COR-L47 (cell line): ENCODE measurements around the gene RIPK4.

ENCODE experiments used
- DNase-seq: peaks from one replicate; lab custom pipeline; 2025; lab: John Stamatoyannopoulos, UW

RIPK4 gene

GRCh38 chr21:41753006-41753898 lies 13.6 kb downstream of the RIPK4 start:
- no peak for DNase-seq

- DNase-seq, result no peak
These were observed 14.6 kb downstream of the RIPK4 start for GRCh38 chr21:41752231-41752681.

DNA sequence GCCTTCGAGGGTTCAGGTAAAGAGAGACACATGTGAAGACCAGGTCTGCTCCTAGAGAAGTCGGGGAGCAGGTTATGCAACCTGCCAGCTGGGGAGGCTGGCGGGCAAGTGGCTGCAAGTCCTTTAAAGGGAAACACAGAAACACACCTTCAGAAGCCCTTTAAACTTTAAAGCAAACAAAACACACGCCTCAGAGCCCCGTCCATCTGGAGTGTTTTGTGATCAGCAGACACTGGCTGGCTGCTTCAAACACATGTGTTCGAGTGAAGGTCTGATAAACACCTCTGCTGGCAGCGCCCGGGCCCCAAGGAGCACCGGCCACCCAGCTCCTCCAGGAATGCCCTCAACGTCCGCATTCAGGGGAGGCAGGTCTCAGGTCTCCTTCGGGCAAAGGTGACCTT lies 15.2 kb downstream of the RIPK4 start:
- no peak for DNase-seq

DNA sequence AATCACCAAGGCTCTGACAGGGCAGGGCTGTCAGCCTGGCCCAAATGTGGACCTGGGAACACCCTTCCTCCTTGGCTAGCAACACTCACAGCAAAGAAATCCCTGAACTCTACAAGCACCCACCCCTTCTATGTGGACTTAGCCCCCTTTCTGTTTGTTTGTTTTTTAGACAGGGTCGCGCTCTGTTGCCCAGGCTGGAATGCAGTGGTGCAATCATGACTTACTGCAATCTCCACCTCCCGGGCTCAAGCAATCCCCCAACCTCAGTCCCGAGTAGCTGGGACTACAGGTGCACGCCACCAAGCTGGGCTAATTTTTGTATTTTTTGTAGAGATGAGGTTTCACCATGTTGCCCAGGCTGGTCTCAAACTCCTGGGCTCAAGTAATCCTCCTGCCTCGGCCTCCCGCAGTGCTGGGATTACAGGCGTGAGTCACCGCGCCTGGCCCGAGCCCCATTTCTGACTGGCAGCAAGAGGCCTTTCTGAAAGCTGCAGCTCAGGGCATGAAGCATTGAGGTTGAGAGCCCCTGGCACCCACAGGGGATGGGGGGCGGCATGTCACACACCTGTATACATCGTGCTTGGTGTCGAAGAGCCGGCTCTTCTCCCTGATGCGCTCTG lies 16.2 kb downstream of the RIPK4 start:
- no peak for DNase-seq

GRCh38 chr21:41750051-41750450 lies 16.8 kb downstream of the RIPK4 start:
- no peak for DNase-seq

DNA sequence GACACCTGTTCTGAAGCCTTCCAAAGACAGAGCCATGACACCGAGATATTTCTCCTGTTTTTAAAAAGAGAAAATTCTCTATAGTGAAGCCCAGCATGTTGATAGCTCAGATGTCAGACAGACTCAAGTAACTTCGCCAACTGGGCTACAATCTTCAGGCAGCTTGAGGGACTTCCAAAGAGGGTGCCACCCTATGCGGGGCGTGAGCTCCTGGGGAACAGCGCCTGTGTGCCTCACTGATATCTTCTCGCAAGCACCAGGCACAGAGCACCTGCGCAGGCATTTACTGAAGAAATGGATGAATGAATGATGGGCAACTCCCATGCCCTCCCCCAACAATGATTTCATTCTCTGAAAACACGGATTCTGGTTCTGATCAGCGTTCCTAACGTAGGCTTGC lies 17.6 kb downstream of the RIPK4 start:
- DNase-seq, result no peak

DNA sequence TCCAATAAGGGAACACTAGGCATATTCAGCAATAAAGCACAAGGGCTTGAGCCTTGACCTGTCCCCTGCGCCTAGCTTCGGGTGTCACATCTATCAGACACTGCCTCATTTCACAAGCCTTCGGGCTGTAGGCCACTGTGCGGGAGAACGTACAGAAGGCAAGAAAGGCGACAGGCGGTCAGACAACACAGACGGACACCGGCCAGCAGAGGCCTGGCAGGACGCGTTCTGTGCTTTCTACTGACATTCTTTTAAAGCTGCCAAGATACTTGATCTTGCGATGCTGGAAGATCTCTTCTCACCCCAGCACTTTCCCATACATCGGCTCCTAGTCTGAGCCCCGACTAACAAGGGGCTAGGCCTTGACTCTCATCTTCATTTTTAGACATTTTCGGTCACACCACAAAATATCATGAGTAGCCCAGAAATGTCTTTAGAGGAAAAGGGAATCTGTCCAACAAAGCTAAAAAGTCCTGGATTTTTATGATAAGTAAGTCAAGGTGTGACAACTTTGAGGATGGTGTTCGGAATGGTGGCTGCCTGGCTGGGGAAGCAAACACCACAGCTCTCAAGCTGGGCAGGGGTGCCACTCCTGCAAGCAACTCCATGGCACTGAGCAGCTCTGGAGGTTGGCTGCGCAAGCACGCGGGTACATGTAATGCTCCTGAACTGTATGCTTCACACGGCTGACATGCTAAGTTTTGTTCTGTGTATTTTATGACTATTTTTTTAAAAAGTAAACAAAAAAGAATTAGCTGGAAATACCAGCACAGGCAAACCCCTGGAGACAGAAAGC lies 18.7 kb downstream of the RIPK4 start:
- no peak for DNase-seq

GRCh38 chr21:41746744-41747006 lies 20.2 kb downstream of the RIPK4 start:
- DNase-seq, result no peak

GRCh38 chr21:41745971-41746743 lies 20.7 kb downstream of the RIPK4 start:
- DNase-seq, result no peak

DNA sequence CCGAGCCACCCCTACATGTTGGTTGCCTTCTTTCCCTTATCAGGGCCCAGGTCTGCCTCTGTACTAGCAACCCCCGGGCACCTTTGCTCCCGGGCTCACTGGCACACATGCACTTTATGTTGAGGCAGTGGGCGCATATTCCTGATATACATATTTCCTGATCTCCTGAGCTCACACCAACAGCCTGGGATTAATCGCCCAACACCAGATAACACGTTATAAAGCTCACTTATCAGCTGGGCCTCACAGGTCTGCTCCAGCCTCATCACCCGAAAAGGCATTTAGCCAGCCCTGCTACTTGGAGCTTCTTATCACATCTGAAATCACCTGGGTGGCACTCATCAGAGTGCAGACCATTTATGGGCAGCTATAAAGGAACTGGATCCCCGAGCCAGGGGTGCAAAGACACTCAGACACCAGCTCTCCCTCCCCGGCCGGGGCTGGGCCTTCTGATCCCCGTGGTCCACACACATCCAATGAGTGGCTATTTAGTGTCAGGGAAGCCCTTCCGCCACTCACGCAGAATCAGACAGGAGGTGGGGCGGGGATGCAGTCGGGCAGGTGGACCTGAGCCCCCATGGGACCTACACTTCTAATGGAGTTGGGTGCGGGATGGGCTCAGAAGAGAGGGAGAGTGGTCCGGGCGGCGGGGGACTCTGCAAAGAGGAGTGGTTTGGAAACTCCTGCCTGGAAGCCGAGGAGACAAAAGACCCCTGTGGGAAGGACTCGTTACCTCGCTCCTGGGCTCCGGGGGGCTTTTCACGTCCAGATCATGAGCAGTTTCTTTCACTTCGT lies 21.6 kb downstream of the RIPK4 start:
- no peak for DNase-seq

DNA sequence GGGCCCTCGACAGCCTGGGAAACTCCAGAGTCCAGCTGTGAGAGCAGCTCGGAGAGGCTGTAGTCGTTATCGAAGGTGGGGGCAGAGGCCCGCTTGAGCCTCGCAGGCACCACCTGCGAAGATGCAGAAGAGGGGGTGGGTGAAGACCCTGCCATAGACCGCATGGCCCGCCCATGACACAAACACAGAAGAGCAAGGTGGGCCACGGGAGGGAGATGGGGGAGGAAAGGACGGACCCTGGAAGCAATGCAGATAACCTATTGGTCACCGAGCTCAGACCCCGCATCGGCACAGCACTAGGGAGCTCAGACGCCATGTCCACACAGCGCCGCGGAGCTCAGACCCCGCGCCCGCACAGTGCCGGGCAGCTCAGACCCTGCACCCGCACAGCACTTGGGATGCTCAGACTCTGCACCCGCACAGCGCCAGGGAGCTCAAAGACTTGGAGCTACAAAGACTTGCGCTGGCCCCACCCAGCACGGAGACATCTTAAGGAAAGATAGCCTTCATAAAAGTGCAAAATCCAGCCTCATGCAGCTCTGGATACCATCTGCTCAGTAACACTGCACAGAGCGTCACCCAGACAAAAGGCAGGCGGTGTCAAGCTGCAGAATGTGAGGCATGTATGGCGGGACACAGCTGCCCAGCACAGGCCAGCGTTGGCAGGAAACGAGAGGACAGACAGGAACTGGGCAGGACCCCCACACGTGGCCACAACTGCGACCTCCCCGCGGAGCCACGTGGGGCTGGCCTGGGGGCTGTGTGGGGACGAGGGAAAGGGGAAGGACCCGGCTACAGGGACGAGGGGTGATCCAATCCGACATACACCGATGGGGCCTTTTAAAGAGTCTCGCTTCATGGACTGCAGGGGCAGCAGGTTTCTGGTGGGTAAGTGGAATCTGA lies 22.6 kb downstream of the RIPK4 start:
- DNase-seq, result no peak

GRCh38 chr21:41743321-41744027 lies 23.4 kb downstream of the RIPK4 start:
- DNase-seq, result no peak

GRCh38 chr21:41742073-41742875 lies 24.6 kb downstream of the RIPK4 start:
- DNase-seq, result no peak

DNA sequence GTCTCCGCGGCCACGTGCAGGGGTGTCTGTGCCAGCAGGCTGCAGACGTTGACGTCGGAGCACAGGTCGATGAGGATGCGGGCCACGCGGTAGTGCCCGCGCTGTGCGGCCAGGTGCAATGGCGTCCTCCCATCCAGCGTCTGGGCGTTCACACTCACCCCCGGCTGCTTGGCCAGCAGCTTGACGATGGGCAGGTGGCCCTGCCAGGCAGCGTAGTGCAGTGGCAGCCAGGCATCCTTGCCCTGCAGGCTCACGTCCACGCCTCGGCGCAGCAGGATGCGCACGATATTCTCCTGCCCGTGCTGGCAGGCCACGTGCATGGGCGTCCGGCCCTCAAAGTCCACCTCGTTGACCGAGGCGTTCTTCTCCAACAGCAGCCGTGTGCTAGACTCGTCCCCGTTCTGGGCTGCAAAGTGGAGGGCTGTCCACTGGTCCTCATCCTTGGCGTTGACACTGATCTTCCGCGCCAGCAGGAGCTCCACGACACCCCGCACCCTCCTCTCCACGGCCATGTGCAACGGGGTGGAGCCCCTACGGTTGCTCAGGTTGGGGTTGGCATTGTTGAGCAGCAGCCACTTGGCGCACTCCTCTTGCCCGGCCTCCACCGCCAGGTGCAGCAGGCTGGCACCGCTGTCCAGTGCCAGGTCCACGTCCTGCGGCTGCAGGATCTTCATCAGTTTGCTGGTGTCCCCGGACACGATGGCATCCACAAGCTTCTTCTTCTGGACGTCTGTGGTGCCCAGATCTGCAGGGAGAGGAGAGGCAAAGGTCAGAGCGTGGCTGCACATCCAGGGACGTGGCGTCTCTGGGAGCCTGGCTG lies 25.4 kb downstream of the RIPK4 start:
- no peak for DNase-seq

DNA sequence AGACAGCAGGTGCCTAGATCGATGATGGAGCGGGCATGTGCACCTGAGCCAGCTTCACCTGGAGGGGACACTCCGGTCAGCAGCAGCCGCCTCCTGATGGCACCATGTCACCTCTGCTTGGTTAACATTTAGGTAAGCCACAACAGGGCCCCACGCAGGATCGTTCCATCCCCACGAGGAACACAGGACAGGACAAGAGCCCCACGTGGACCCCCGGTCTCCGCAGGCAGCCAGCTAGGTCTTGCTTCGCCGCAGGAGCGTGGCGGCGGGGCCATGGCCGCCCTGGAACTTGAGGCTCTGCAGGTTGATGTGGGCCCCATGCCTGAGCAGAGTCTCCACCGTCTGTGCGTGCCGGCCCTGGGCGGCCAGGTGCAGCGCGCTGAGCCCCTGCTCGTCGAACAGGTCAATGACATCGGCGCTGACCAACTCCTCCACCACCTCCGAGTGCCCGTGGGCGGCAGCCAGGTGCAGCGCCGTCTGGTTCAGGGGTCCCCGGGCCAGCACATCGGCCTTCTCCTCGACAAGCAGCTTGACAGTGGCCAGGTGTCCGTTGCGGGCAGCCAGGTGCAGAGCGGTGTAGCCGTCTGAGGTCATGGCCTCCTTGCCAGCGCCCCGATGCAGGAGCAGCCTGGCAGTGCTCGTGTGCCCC lies 26.1 kb downstream of the RIPK4 start:
- no peak for DNase-seq

DNA sequence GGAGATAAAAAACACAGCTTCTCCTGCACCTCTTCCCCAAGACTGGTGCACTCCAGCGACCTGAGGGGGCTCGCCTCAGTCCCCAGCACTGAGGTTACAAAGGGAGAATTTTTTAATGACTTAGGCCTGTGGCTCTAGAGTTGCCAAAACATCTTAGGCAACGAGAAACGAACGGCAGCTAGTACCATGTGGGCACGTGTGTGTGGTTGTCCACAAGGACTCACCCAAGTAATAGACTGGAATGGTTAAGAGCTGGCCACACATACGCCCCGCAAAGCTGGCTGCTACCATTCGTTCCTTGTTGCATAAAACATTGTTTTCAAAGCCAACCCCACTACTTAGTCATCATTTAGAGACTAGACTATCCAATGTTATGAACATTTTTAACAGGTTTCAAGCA lies 26.9 kb downstream of the RIPK4 start:
- DNase-seq, result no peak

DNA sequence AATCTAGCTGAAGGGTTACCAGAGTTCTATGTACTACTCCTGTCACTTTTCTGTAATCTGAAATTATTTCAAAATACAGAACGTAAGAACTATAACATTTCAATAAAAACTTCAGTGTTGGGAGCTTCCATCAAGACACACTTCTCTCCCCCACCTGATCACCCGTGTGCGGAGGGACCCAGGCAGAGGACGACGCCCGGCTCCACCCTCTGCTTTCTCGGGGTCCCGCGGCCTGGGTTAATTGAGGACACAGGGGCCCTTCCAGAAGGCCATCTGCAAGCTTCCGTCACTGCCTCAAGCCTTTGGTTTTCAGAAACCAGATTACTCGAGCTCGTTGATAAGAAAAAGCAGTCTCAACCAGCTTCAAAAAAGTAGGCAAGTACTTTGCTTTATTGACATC lies 27.8 kb downstream of the RIPK4 start:
- DNase-seq, result no peak
